ENCODE measurements around the gene PPIP5K2.

The PPIP5K2 gene

DNA sequence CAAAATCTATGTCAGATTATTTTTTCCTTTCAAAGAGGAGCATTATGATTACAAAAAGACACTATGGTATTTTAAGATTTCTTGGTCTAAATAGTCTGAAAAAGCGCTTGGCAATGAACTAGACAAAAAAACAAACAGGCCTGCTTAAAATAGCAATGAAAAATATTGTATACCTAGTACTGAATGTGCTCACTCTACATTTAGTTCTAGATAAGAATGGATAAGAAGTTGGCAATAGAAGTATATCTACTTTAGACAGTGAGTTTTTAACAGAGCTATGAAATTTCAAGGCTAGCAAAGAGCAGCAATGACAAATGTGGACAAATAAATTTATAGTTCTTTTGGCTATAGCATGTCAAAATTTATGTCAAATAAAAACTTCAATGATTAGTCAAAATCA, 26.4 kb upstream of the PPIP5K2 start:
- Histone ChIP-seq H3K79me2 (ENCODE audit: control insufficient read depth, low read length) (no peaks in the 10 kb centered on the region), H4K20me1 (ENCODE audit: control insufficient read depth, insufficient read depth, low read depth, low read length) (no peaks in the 10 kb centered on the region), H3K36me3 (ENCODE audit: control insufficient read depth, low read length) (peaks cover 10% of the 10 kb centered on the region), H3K4me2 (ENCODE audit: low read length) (no peak overlapping the region), H3K27ac (ENCODE audit: low read depth, low read length) (no peak overlapping the region), H3K9me3 (ENCODE audit: control insufficient read depth, insufficient read depth, low read length) (no peaks in the 10 kb centered on the region), H3K27me3 (ENCODE audit: control insufficient read depth, low read length) (no peaks in the 10 kb centered on the region), H3F3A (ENCODE audit: control insufficient read depth, insufficient read depth) (no peaks in the 10 kb centered on the region), H3K9me2 (replicated peaks; ENCODE audit: control insufficient read depth, low read length) (no peaks in the 10 kb centered on the region), H3K4me3 (ENCODE audit: low read length) (no peak overlapping the region), H3K4me1 (ENCODE audit: control insufficient read depth, low read length) (no peaks in the 10 kb centered on the region)
- TF ChIP-seq, protein P1, sequence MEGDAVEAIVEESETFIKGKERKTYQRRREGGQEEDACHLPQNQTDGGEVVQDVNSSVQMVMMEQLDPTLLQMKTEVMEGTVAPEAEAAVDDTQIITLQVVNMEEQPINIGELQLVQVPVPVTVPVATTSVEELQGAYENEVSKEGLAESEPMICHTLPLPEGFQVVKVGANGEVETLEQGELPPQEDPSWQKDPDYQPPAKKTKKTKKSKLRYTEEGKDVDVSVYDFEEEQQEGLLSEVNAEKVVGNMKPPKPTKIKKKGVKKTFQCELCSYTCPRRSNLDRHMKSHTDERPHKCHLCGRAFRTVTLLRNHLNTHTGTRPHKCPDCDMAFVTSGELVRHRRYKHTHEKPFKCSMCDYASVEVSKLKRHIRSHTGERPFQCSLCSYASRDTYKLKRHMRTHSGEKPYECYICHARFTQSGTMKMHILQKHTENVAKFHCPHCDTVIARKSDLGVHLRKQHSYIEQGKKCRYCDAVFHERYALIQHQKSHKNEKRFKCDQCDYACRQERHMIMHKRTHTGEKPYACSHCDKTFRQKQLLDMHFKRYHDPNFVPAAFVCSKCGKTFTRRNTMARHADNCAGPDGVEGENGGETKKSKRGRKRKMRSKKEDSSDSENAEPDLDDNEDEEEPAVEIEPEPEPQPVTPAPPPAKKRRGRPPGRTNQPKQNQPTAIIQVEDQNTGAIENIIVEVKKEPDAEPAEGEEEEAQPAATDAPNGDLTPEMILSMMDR (IDR thresholded peaks at IDR 0.05; ENCODE audit: low read depth, low read length, poor library complexity, severe bottlenecking): no peak
- no peak for TF ChIP-seq EZH2phosphoT487 (IDR thresholded peaks at IDR 0.05; ENCODE audit: borderline replicate concordance, low read length)

DNA sequence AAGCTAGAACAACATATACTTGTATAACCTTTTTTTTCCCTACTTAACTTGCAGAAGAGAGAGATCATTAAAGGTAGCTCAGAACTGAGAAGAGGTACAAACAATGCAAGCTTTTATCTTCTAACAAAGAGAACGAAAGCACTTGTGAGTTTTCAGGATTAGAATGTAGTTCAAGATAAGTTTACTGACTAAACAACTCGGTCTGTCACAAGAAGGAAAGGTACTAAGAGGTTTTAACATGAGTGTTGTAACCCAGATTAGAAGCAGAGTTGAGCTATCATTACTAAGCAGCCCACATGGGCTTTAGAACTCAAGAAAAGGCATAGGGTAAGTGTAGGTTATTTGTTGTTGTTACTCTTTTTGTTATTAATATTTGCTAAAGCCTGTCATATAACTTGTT, 25.4 kb upstream of the PPIP5K2 start:
- Histone ChIP-seq H3K9me2 (replicated peaks; ENCODE audit: control insufficient read depth, low read length) (no peaks in the 10 kb centered on the region), H3K27me3 (ENCODE audit: control insufficient read depth, low read length) (no peaks in the 10 kb centered on the region), H3K4me3 (ENCODE audit: low read length) (no peak overlapping the region), H3K4me2 (ENCODE audit: low read length) (no peak overlapping the region), H3K9me3 (ENCODE audit: control insufficient read depth, insufficient read depth, low read length) (no peaks in the 10 kb centered on the region), H3K4me1 (ENCODE audit: control insufficient read depth, low read length) (no peaks in the 10 kb centered on the region), H4K20me1 (ENCODE audit: control insufficient read depth, insufficient read depth, low read depth, low read length) (no peaks in the 10 kb centered on the region), H3K27ac (ENCODE audit: low read depth, low read length) (no peak overlapping the region), H3K36me3 (ENCODE audit: control insufficient read depth, low read length) (peaks cover 10% of the 10 kb centered on the region), H3K79me2 (ENCODE audit: control insufficient read depth, low read length) (no peaks in the 10 kb centered on the region), H3F3A (ENCODE audit: control insufficient read depth, insufficient read depth) (no peaks in the 10 kb centered on the region)
- TF ChIP-seq, protein P1 (IDR thresholded peaks at IDR 0.05; ENCODE audit: low read depth, low read length, poor library complexity, severe bottlenecking): no peak

DNA sequence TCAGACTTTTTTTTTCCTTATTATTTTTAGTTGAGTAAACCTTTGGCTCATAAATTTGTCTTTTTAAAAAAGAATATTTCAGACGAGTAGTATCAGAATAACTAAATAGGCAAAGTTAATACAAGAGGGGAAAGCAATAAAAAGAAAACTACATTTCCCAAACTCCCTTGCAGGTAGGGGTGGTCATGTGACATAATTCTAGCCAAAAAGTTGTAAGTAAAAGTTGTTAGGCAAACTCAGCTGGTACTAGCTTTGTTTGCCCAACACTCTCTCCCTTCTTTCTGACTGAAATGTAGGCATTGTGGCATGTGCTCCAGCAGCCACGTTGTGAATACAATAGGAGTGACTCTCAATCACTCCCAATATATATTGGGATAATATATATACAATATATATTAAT, 21.1 kb upstream of the PPIP5K2 start:
- no peak overlapping the region for H3K27ac ChIP-seq (ENCODE audit: low read depth, low read length)
- H3K79me2 ChIP-seq (ENCODE audit: control insufficient read depth, low read length): no peaks in the 10 kb centered on the region
- no peaks in the 10 kb centered on the region for H3K9me3 ChIP-seq (ENCODE audit: control insufficient read depth, insufficient read depth, low read length)
- peaks cover 11% of the 10 kb centered on the region for H3K36me3 ChIP-seq (ENCODE audit: control insufficient read depth, low read length)
- H3K4me1 ChIP-seq (ENCODE audit: control insufficient read depth, low read length): no peaks in the 10 kb centered on the region
- no peak overlapping the region for H3K4me2 ChIP-seq (ENCODE audit: low read length)
- H3K4me3 ChIP-seq (ENCODE audit: low read length): no peak overlapping the region
- no peaks in the 10 kb centered on the region for H4K20me1 ChIP-seq (ENCODE audit: control insufficient read depth, insufficient read depth, low read depth, low read length)
- H3K9me2 ChIP-seq (replicated peaks; ENCODE audit: control insufficient read depth, low read length): no peaks in the 10 kb centered on the region
- H3K27me3 ChIP-seq (ENCODE audit: control insufficient read depth, low read length): no peaks in the 10 kb centered on the region
- TF ChIP-seq EZH2phosphoT487 (IDR thresholded peaks at IDR 0.05; ENCODE audit: borderline replicate concordance, low read length): no peak
- TF ChIP-seq, protein P1 (IDR thresholded peaks at IDR 0.05; ENCODE audit: low read depth, low read length, poor library complexity, severe bottlenecking): no peak
- H3F3A ChIP-seq (ENCODE audit: control insufficient read depth, insufficient read depth): no peaks in the 10 kb centered on the region
